HCT116 (cell line): ENCODE measurements around the gene TNRC6C. TPM values are rescaled to one million over a fixed set of nuclear protein-coding genes. Genes with fewer than 3 reads are reported as not detected.

ENCODE experiments used
- ATAC-seq: fragments of 200-7000 bp; cut with Tn5 transposase; 2 replicates; pipeline ENCODE4 v1.9.1; 2020; ENCODE audit warnings: mild to moderate bottlenecking, moderate library complexity
- BruUV-seq: library from RNA; stranded (reverse); fragments of 400-500 nt; replicated peaks from 2 replicates; lab custom pipeline; 2021; lab: Mats Ljungman, UMichigan
- CTCF ChIA-PET: fragments of 300-600 bp; sonication (Branson Sonifier 250); formaldehyde crosslinking; loops from one replicate; lab custom pipeline; 2021; ENCODE audit warnings: antibody characterized with exemption; lab: Charles Lee
- POLR2A ChIA-PET: fragments of 300-600, 350-600 bp; sonication (Branson Sonifier 250); formaldehyde crosslinking; loops from one replicate; lab custom pipeline; 2021; ENCODE audit warnings: antibody characterized with exemption; lab: Charles Lee
- RAD21 ChIA-PET, 2 experiments: fragments of 300-600 bp; sonication (Branson Sonifier 250); formaldehyde crosslinking; loops; one replicate each; lab custom pipeline; 2023; ENCODE audit warnings: low total read pairs in 2 of 2; ENCODE audit not compliant: uncharacterized antibody in 2 of 2, unreplicated experiment in 2 of 2, low non-redundant PET in 1 of 2; lab: Charles Lee
- DNase-seq: peaks from one replicate; pipeline ENCODE4 v3.0.0-alpha.2; 2010; ENCODE audit warnings: low read depth, low spot score
- H2AFZ ChIP-seq: fragments of 200-600 bp; shearing (Covaris generic), sonication (generic); 2 replicates; pipeline ENCODE4 v1.6.1; 2017; ENCODE audit warnings: low read depth, mixed run types, mixed read lengths, antibody characterized with exemption, low read length; ENCODE audit not compliant: poor library complexity, severe bottlenecking
- H3K27ac ChIP-seq: 2 replicates; pipeline ENCODE4 v1.5.1; 2012; ENCODE audit warnings: low read depth, low read length
- H3K27me3 ChIP-seq: fragments of 200-600 bp; sonication (generic); 2 replicates; pipeline ENCODE4 v1.6.1; 2016; ENCODE audit warnings: mixed run types, low read length, mixed read lengths; ENCODE audit not compliant: insufficient read depth
- H3K36me3 ChIP-seq, 2 experiments: fragments of 200-500 bp in 1 of 2; fragments of 200-600 bp in 1 of 2; sonication (Bioruptor generic) in 1 of 2; sonication (generic) in 1 of 2; 2 replicates each; pipeline versions ENCODE4 v1.5.1 to v1.6.1; 2014 to 2016; ENCODE audit warnings: low read length in 2 of 2, inconsistent platforms in 1 of 2, mixed read lengths in 1 of 2, mixed run types in 1 of 2; ENCODE audit not compliant: insufficient read depth in 2 of 2, control insufficient read depth in 1 of 2
- H3K4me1 ChIP-seq, 2 experiments: fragments of 200-600 bp in 1 of 2; sonication (generic) in 1 of 2; 2 replicates each; pipeline versions ENCODE4 v1.5.1 to v1.6.1; 2012 to 2017; ENCODE audit warnings: low read length in 2 of 2, inconsistent platforms in 1 of 2, mild to moderate bottlenecking in 1 of 2, mixed read lengths in 1 of 2, mixed run types in 1 of 2, moderate library complexity in 1 of 2; ENCODE audit not compliant: insufficient read depth in 2 of 2, control insufficient read depth in 1 of 2
- H3K4me2 ChIP-seq: fragments of 200-600 bp; sonication (generic); 2 replicates; pipeline ENCODE4 v1.6.1; 2017; ENCODE audit warnings: mixed run types, low read length, mixed read lengths
- H3K4me3 ChIP-seq, 2 experiments: fragments of 200-600 bp in 1 of 2; sonication (generic) in 1 of 2; replicated peaks in 1 of 2; 2 replicates each; pipeline ENCODE4 v1.5.1; 2011 to 2016; ENCODE audit warnings: low read length in 2 of 2, control low read depth in 1 of 2, low read depth in 1 of 2, mild to moderate bottlenecking in 1 of 2, mixed read lengths in 1 of 2, mixed run types in 1 of 2
- H3K79me2 ChIP-seq: fragments of 200-600 bp; sonication (generic); 2 replicates; pipeline ENCODE4 v1.6.1; 2017; ENCODE audit warnings: mild to moderate bottlenecking, mixed run types, low read length, moderate library complexity, mixed read lengths; ENCODE audit not compliant: insufficient read depth
- H3K9ac ChIP-seq: fragments of 200-600 bp; sonication (generic); 2 replicates; pipeline ENCODE4 v1.6.1; 2016; ENCODE audit warnings: low read length, mixed read lengths
- H3K9me2 ChIP-seq: fragments of 200-600 bp; sonication (generic), shearing (Covaris generic); 2 replicates; pipeline ENCODE4 v1.6.1; 2017; ENCODE audit warnings: mixed run types, mild to moderate bottlenecking, moderate library complexity; ENCODE audit not compliant: insufficient read depth
- H3K9me3 ChIP-seq, 2 experiments: fragments of 200-500 bp in 1 of 2; fragments of 200-600 bp in 1 of 2; sonication (Bioruptor generic) in 1 of 2; sonication (generic) in 1 of 2; 2 replicates each; pipeline ENCODE4 v1.6.1; 2014 to 2017; ENCODE audit warnings: low read length in 2 of 2, mixed read lengths in 2 of 2, inconsistent platforms in 1 of 2, low read depth in 1 of 2, mild to moderate bottlenecking in 1 of 2, mixed run types in 1 of 2, moderate library complexity in 1 of 2; ENCODE audit not compliant: control insufficient read depth in 1 of 2, insufficient read depth in 1 of 2
- H4K20me1 ChIP-seq: fragments of 200-600 bp; sonication (generic), shearing (Covaris generic); 2 replicates; pipeline ENCODE4 v1.6.1; 2017; ENCODE audit warnings: mixed run types, mild to moderate bottlenecking, moderate library complexity; ENCODE audit not compliant: insufficient read depth
- CEBPB ChIP-seq: IDR thresholded peaks from 2 replicates; pipeline ENCODE4 v1.6.1; 2012; ENCODE audit warnings: low read depth
- EGR1 ChIP-seq: IDR thresholded peaks from 2 replicates; pipeline ENCODE4 v1.6.1; 2012; ENCODE audit warnings: low read depth
- ELF1 ChIP-seq: IDR thresholded peaks from 2 replicates; pipeline ENCODE4 v1.6.1; 2012; ENCODE audit warnings: low read depth, borderline replicate concordance
- EZH2 ChIP-seq: fragments of 200-600 bp; sonication (generic); IDR thresholded peaks from 2 replicates; pipeline ENCODE4 v1.6.1; 2017; ENCODE audit warnings: antibody characterized with exemption, mixed run types
- EZH2phosphoT487 ChIP-seq: fragments of 200-600 bp; IDR thresholded peaks from 2 replicates; pipeline ENCODE4 v1.6.1; 2018; ENCODE audit warnings: antibody characterized with exemption, borderline replicate concordance
- POLR2A ChIP-seq: IDR thresholded peaks from 2 replicates; pipeline ENCODE4 v1.7.0; 2011; ENCODE audit warnings: borderline replicate concordance; ENCODE audit not compliant: insufficient read depth, insufficient read length; ENCODE audit errors: extremely low read depth
- RAD21 ChIP-seq: IDR thresholded peaks from 2 replicates; pipeline ENCODE4 v1.6.1; 2012; ENCODE audit warnings: low read depth, mild to moderate bottlenecking
- SIN3A ChIP-seq: IDR thresholded peaks from 2 replicates; pipeline ENCODE4 v1.6.1; 2012; ENCODE audit warnings: low read depth
- SRF ChIP-seq: IDR thresholded peaks from 2 replicates; pipeline ENCODE4 v1.6.1; 2012; ENCODE audit warnings: low read depth
- TCF7L2 ChIP-seq: IDR thresholded peaks from 2 replicates; pipeline ENCODE4 v1.7.0; 2011; ENCODE audit warnings: borderline replicate concordance, inconsistent platforms; ENCODE audit not compliant: insufficient read depth, insufficient read length; ENCODE audit errors: extremely low read depth
- YY1 ChIP-seq: IDR thresholded peaks from 2 replicates; pipeline ENCODE4 v1.6.1; 2011; ENCODE audit warnings: low read length, low read depth, moderate library complexity, mild to moderate bottlenecking; ENCODE audit not compliant: insufficient replicate concordance; ENCODE audit errors: extremely low read depth
- ZFX ChIP-seq: fragments of 450-650 bp; IDR thresholded peaks from 2 replicates; pipeline ENCODE4 v1.6.1; 2017
- intact Hi-C: fragments of 100-400 bp; cut with micrococcal nuclease; formaldehyde crosslinking; loops from 2 replicates; pipeline ENCODE4 v1.10.0; 2022
- total RNA-seq: library from RNA; stranded (reverse); gene quantifications from one replicate; pipeline ENCODE4 v1.2.1, GENCODE V29; 2021; ENCODE audit not compliant: unreplicated experiment
- TF ChIP-seq, protein P1 (sequence below): IDR thresholded peaks from 2 replicates; pipeline ENCODE4 v1.6.1; 2011; ENCODE audit warnings: mild to moderate bottlenecking, low read length, moderate library complexity; ENCODE audit not compliant: insufficient replicate concordance; ENCODE audit errors: extremely low read depth

The TNRC6C gene
- total RNA-seq, 1 experiment from 2014 or later, result 23.4 TPM

DNA sequence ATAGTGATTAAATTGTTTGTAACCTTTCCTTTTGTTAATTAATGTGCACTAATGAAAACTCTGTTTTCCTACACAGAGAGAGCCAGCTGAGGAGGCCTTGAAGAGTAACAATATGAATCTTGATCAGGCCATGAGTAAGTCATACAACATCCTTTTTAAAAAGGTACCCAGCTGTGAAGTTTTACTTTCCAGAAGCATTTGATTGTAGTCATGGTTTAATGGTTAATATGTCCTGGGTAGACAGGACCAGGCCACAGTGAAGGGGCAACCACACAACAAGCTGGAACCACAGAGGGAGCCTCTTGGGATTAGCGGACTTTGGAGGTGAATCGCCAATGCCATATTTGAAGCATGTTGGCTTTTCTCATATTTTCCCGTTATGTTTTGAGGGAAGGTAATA lies 114.5 kb downstream of the TNRC6C start:
- RAD21 ChIA-PET, result interaction anchor here in 1 of 2 experiments (0.5 kb wide), 1 partner anchor 203 kb away, joined by 3 read pairs; no protein-coding TSS in a partner anchor
- DNase-seq, result no peak
- Histone ChIP-seq H3K9me2 (no peaks in the 10 kb centered on the region), H3K9ac (no peak overlapping the region), H3K36me3 (peaks cover 10 to 25% of the 10 kb centered on the region in 2 experiments; a peak in 2 of 4 replicates), H2AFZ (no peak overlapping the region), H4K20me1 (no peaks in the 10 kb centered on the region), H3K79me2 (no peaks in the 10 kb centered on the region), H3K27me3 (no peaks in the 10 kb centered on the region), H3K4me2 (no peak overlapping the region), H3K9me3 (no peaks in the 10 kb centered on the region), H3K4me3 (no peak overlapping the region), H3K4me1 (no peaks in the 10 kb centered on the region)
- CTCF ChIA-PET, result no interaction called here
- BruUV-seq, result no TSS peak
- intact Hi-C loops, result no loop called here
- no peak for ATAC-seq
- POLR2A ChIA-PET, result no interaction called here
- TF ChIP-seq CEBPB, result no peak
- no peak for TF ChIP-seq RAD21
- TF ChIP-seq SRF, result no peak
- TF ChIP-seq EZH2, result no peak
- TF ChIP-seq POLR2A, result no peak
- TF ChIP-seq ELF1, result no peak
- no peak for TF ChIP-seq YY1
- no peak for TF ChIP-seq TCF7L2
- no peak for TF ChIP-seq EZH2phosphoT487
- no peak for TF ChIP-seq ZFX
- TF ChIP-seq, protein P1, sequence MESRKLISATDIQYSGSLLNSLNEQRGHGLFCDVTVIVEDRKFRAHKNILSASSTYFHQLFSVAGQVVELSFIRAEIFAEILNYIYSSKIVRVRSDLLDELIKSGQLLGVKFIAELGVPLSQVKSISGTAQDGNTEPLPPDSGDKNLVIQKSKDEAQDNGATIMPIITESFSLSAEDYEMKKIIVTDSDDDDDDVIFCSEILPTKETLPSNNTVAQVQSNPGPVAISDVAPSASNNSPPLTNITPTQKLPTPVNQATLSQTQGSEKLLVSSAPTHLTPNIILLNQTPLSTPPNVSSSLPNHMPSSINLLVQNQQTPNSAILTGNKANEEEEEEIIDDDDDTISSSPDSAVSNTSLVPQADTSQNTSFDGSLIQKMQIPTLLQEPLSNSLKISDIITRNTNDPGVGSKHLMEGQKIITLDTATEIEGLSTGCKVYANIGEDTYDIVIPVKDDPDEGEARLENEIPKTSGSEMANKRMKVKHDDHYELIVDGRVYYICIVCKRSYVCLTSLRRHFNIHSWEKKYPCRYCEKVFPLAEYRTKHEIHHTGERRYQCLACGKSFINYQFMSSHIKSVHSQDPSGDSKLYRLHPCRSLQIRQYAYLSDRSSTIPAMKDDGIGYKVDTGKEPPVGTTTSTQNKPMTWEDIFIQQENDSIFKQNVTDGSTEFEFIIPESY, result no peak
- no peak for TF ChIP-seq SIN3A
- TF ChIP-seq EGR1, result no peak
- TF ChIP-seq, all 23 proteins: peak for 0
- H3K27ac ChIP-seq, result no peak overlapping the region
